Keratinocyte (primary cell): ENCODE measurements around the gene FBXW7. TPM values are rescaled to one million over a fixed set of nuclear protein-coding genes. Genes with fewer than 3 reads are reported as not detected.

ENCODE experiments used
- DNase-seq: peaks from one replicate; pipeline ENCODE4 v3.0.0-alpha.2; 2011; ENCODE audit warnings: low read depth, missing footprints, low spot score
- FAIRE-seq: peaks from 2 replicates; lab custom pipeline; 2011; peaks lifted over from hg19 to GRCh38; lab: Jason Lieb, UNC
- H2AFZ ChIP-seq: 2 replicates; pipeline ENCODE4 v1.6.0; 2012; ENCODE audit warnings: low read length, control low read depth, inconsistent platforms; ENCODE audit not compliant: control insufficient read depth
- H3K27ac ChIP-seq: 2 replicates; pipeline ENCODE4 v1.5.1; 2011; ENCODE audit warnings: low read length; ENCODE audit not compliant: control insufficient read depth, insufficient read depth
- H3K27me3 ChIP-seq: 3 replicates; pipeline ENCODE4 v1.6.0; 2011; ENCODE audit warnings: low read length; ENCODE audit not compliant: control insufficient read depth, insufficient read depth; ENCODE audit errors: extremely low read depth
- H3K36me3 ChIP-seq, 2 experiments: 2 replicates in 1 of 2; 3 replicates in 1 of 2; pipeline ENCODE4 v1.5.1; 2011; ENCODE audit warnings: low read length in 2 of 2, mild to moderate bottlenecking in 1 of 2; ENCODE audit not compliant: control insufficient read depth in 2 of 2, insufficient read depth in 2 of 2; ENCODE audit errors: extremely low read depth in 1 of 2
- H3K4me1 ChIP-seq: 3 replicates; pipeline ENCODE4 v1.5.1; 2011; ENCODE audit warnings: low read length; ENCODE audit not compliant: control insufficient read depth, insufficient read depth; ENCODE audit errors: extremely low read depth
- H3K4me2 ChIP-seq: 3 replicates; pipeline ENCODE4 v1.6.0; 2011; ENCODE audit warnings: low read depth, low read length; ENCODE audit not compliant: control insufficient read depth, insufficient read depth; ENCODE audit errors: extremely low read depth
- H3K4me3 ChIP-seq, 3 experiments: fragments of 200-600 bp in 1 of 3; sonication (generic) in 1 of 3; 2 replicates in 2 of 3; 3 replicates in 1 of 3; pipeline ENCODE4 v1.5.1; 2011 to 2016; ENCODE audit warnings: low read length in 3 of 3, mild to moderate bottlenecking in 3 of 3, control low read depth in 2 of 3, inconsistent platforms in 1 of 3, low read depth in 1 of 3, mixed read lengths in 1 of 3, mixed run types in 1 of 3, moderate library complexity in 1 of 3; ENCODE audit not compliant: control insufficient read depth in 2 of 3, insufficient read depth in 2 of 3; ENCODE audit errors: extremely low read depth in 1 of 3
- H3K79me2 ChIP-seq: 2 replicates; pipeline ENCODE4 v1.6.0; 2012; ENCODE audit warnings: low read length; ENCODE audit not compliant: control insufficient read depth, insufficient read depth
- H3K9ac ChIP-seq: 3 replicates; pipeline ENCODE4 v1.6.0; 2011; ENCODE audit warnings: low read length; ENCODE audit not compliant: control insufficient read depth, insufficient read depth; ENCODE audit errors: extremely low read depth
- H3K9me1 ChIP-seq: 3 replicates; pipeline ENCODE4 v1.6.0; 2011; ENCODE audit warnings: low read length; ENCODE audit not compliant: control insufficient read depth, insufficient read depth; ENCODE audit errors: extremely low read depth
- H3K9me3 ChIP-seq: 2 replicates; pipeline ENCODE4 v1.5.1; 2012; ENCODE audit warnings: low read depth, low read length; ENCODE audit not compliant: control insufficient read depth
- H4K20me1 ChIP-seq: 3 replicates; pipeline ENCODE4 v1.6.0; 2011; ENCODE audit warnings: low read length; ENCODE audit not compliant: control insufficient read depth, insufficient read depth; ENCODE audit errors: extremely low read depth
- EZH2 ChIP-seq: IDR thresholded peaks from one replicate; pipeline ENCODE4 v1.6.1; 2012; ENCODE audit warnings: inconsistent platforms, mild to moderate bottlenecking, low read length, moderate library complexity
- dilution Hi-C: fragments of 300-500 bp; cut with MboI; formaldehyde crosslinking; loops from one replicate; pipeline ENCODE4 v1.7.0; 2020; ENCODE audit warnings: low sequenced_read_pairs; ENCODE audit not compliant: extremely low pct_ligation_motif_present
- polyA plus RNA-seq, 5 experiments: library from polyadenylated mRNA; depleted of rRNA in 3 of 5; stranded (reverse) in 3 of 5; stranded (forward) in 1 of 5; unstranded in 1 of 5; fragments of >200 nt; gene quantifications; 1 replicate in 1 of 5; 2 replicates in 3 of 5; 3 replicates in 1 of 5; pipeline versions ENCODE4 v1.2.1 to v1.2.3, GENCODE V29; 2011 to 2012; ENCODE audit warnings: missing spikeins in 2 of 5, low read depth in 1 of 5, low replicate concordance in 1 of 5
- TF ChIP-seq, protein P1 (sequence below), 3 experiments: IDR thresholded peaks in 1 of 3; conservative IDR thresholded peaks in 1 of 3; optimal IDR thresholded peaks in 1 of 3; 2 replicates in 2 of 3; 3 replicates in 1 of 3; pipeline versions ENCODE3 to v1.5.1; 2011; ENCODE audit warnings: low read length in 3 of 3, mild to moderate bottlenecking in 3 of 3, moderate library complexity in 2 of 3, control low read depth in 1 of 3, inconsistent platforms in 1 of 3; ENCODE audit not compliant: insufficient read depth in 2 of 3; ENCODE audit errors: extremely low read depth in 1 of 3

The FBXW7 gene
- polyA plus RNA-seq, 1 donor (not counting 4 experiments of a cell fraction or from before 2014, with no cell fraction given): 39.6 TPM

DNA sequence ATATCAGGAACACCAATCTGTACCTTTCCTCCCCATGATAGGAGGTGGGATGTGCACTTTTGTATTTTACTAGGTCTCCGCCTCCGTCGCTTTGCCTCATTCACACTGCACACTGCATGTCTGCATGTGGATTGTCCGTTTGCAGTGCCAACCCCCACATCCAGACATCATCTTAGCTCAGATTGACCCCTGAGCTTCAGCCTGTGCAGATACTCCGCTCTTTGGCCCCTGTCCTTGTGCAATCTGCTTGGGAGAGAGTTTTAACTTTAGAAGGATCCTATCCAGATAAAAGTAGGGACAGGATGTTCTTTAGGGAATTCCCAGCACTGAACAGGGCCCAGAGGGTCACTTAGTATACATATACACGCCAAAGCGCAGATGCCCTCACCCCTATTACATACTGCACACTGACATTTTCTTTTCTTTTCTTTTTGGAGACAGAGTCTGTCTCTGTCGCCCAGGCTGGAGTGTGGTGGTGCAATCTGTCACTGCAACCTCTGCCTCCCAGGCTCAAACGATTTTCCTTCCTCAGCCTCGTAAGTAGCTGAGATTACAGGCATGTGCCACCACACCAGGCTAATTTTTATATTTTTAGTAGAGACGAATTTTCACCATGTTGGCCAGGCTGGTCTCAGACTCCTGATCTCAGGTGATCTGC is 43.3 kb upstream of the FBXW7 start:
- no peak overlapping the region for H3K27ac ChIP-seq
- H4K20me1 ChIP-seq: no peaks in the 10 kb centered on the region
- no peaks in the 10 kb centered on the region for H3K36me3 ChIP-seq
- no peaks in the 10 kb centered on the region for H3K9me3 ChIP-seq
- dilution Hi-C loops: no loop called here
- H3K79me2 ChIP-seq: no peaks in the 10 kb centered on the region
- no peak overlapping the region for H3K9ac ChIP-seq
- no peaks in the 10 kb centered on the region for H3K9me1 ChIP-seq
- H3K4me1 ChIP-seq: no peaks in the 10 kb centered on the region
- no peak overlapping the region for H2AFZ ChIP-seq
- FAIRE-seq: no peak
- no peak overlapping the region for H3K4me2 ChIP-seq
- DNase-seq: no peak
- TF ChIP-seq, protein P1, sequence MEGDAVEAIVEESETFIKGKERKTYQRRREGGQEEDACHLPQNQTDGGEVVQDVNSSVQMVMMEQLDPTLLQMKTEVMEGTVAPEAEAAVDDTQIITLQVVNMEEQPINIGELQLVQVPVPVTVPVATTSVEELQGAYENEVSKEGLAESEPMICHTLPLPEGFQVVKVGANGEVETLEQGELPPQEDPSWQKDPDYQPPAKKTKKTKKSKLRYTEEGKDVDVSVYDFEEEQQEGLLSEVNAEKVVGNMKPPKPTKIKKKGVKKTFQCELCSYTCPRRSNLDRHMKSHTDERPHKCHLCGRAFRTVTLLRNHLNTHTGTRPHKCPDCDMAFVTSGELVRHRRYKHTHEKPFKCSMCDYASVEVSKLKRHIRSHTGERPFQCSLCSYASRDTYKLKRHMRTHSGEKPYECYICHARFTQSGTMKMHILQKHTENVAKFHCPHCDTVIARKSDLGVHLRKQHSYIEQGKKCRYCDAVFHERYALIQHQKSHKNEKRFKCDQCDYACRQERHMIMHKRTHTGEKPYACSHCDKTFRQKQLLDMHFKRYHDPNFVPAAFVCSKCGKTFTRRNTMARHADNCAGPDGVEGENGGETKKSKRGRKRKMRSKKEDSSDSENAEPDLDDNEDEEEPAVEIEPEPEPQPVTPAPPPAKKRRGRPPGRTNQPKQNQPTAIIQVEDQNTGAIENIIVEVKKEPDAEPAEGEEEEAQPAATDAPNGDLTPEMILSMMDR (optimal IDR thresholded peaks at IDR 0.05 in 1 of 3, IDR thresholded peaks at IDR 0.05 in 1 of 3, conservative IDR thresholded peaks at IDR 0.05 in 1 of 3; ENCODE audit: extremely low read depth in 1 of 3, insufficient read depth in 2 of 3, low read length in 3 of 3): no peak
- no peak for TF ChIP-seq EZH2
- H3K4me3 ChIP-seq: no peak overlapping the region
- no peaks in the 10 kb centered on the region for H3K27me3 ChIP-seq

DNA sequence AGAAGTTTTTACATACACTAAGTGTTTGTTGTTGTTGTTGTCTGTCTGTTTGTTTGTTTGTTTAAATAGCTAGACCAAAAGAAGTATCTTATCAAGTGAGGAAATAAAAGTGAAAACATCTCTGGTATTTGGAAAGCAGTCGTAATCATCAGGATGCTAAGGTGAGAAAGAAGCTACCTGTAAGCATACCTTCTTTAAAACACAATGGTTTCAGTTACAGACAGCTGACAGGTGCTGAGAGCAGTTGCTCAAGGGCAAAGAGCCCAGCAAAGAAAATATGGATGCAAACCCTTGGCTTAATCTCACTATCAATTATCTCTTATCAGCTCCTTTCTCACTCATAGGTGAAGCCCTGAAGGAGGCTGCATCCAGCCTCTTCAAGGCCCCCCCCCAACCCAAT is 42.8 kb upstream of the FBXW7 start:
- dilution Hi-C loops: no loop called here
- TF ChIP-seq, protein P1 (optimal IDR thresholded peaks at IDR 0.05 in 1 of 3, IDR thresholded peaks at IDR 0.05 in 1 of 3, conservative IDR thresholded peaks at IDR 0.05 in 1 of 3; ENCODE audit: extremely low read depth in 1 of 3, insufficient read depth in 2 of 3, low read length in 3 of 3): no peak
- TF ChIP-seq EZH2: no peak
- no peak for FAIRE-seq

More for the DNA sequence above, 42.8 kb upstream of the FBXW7 start:
- Histone ChIP-seq H3K4me3 (no peak overlapping the region), H3K79me2 (no peaks in the 10 kb centered on the region), H3K9me1 (no peaks in the 10 kb centered on the region), H3K4me1 (peaks cover 4% of the 10 kb centered on the region), H2AFZ (no peak overlapping the region), H3K27ac (no peak overlapping the region), H3K27me3 (no peaks in the 10 kb centered on the region), H3K9me3 (no peaks in the 10 kb centered on the region), H3K36me3 (no peaks in the 10 kb centered on the region), H4K20me1 (no peaks in the 10 kb centered on the region), H3K4me2 (no peak overlapping the region), H3K9ac (no peak overlapping the region)
- DNase-seq: no peak
